Activated gamma-delta T cell treated with anti-CD3 and anti-CD28 coated beads, Interleukin-2, amount 50 U/mL, for 16 hours (primary cell): ENCODE data around the gene UTS2R.
"Not testable (repeated sequence)": the region's sequence is repeated elsewhere in the genome, so short reads cannot be mapped to it uniquely, and the experiment has no call there.

ENCODE experiments used
- DNase-seq: peaks from one replicate; pipeline ENCODE4 v3.0.0-alpha.2; 2020; ENCODE audit warnings: low read depth

The UTS2R gene

GRCh38 chr17:82408288-82408937 is 36.8 kb downstream of the UTS2R start:
- no peak for DNase-seq

GRCh38 chr17:82408938-82409318 is 37.4 kb downstream of the UTS2R start:
- DNase-seq: no peak

GRCh38 chr17:82410014-82410716 is 38.6 kb downstream of the UTS2R start:
- DNase-seq: no peak

- no peak for DNase-seq
These were observed 40.0 kb downstream of the UTS2R start for GRCh38 chr17:82411396-82412053.

- not testable (repeated sequence) for DNase-seq
These were observed 40.5 kb downstream of the UTS2R start for GRCh38 chr17:82412081-82412480.

- no peak for DNase-seq
These were observed 41.3 kb downstream of the UTS2R start for GRCh38 chr17:82412535-82413520.

GRCh38 chr17:82414548-82415281 is 43.1 kb downstream of the UTS2R start:
- DNase-seq: peak; percentile 58

- DNase-seq: no peak
These were observed 43.8 kb downstream of the UTS2R start for GRCh38 chr17:82415336-82415735.

GRCh38 chr17:82415786-82416185 is 44.2 kb downstream of the UTS2R start:
- DNase-seq: no peak

- DNase-seq: no peak
These were observed 44.7 kb downstream of the UTS2R start for GRCh38 chr17:82416264-82416663.

GRCh38 chr17:82416771-82417170 is 45.2 kb downstream of the UTS2R start:
- DNase-seq: no peak

GRCh38 chr17:82418001-82418986 is 46.7 kb downstream of the UTS2R start, which contains the start of the genes HEXD and OGFOD3:
TSS of gene HEXD (plus strand) at chr17:82418347. CDS start at chr17:82419800, 1,453 bp downstream.
TSS of gene OGFOD3 (minus strand) at chr17:82418586. CDS start at chr17:82418485, 101 bp downstream.
- DNase-seq: peak; percentile 73

GRCh38 chr17:82419540-82419939 is 48.0 kb downstream of the UTS2R start:
- DNase-seq: no peak

- DNase-seq: peak; percentile 29
These were observed 52.7 kb downstream of the UTS2R start for GRCh38 chr17:82424001-82424862.

- DNase-seq: no peak
These were observed 53.2 kb downstream of the UTS2R start for GRCh38 chr17:82424863-82425159.
